ENCODE results near the gene MOK. TPM values are rescaled to one million over a fixed set of nuclear protein-coding genes. Genes with fewer than 3 reads are reported as not detected.

Gene MOK
- total RNA-seq, 1 donor, result 86.1 TPM

- DNase-seq (ENCODE audit: insufficient read length, low spot score, missing footprints), result no peak
- Histone ChIP-seq H4K20me1 (ENCODE audit: insufficient read depth, low read length) (peaks cover 5% of the 10 kb centered on the region), H3K27ac (ENCODE audit: low read depth, low read length) (no peak overlapping the region), H2AFZ (ENCODE audit: low read length) (no peak overlapping the region), H3K79me2 (ENCODE audit: insufficient read depth, low read length) (peaks cover 63% of the 10 kb centered on the region), H3K4me3 (ENCODE audit: insufficient read depth, low read length) (no peak overlapping the region), H3K36me3 (ENCODE audit: insufficient read depth, low read length) (peaks cover 25% of the 10 kb centered on the region), H3K9me3 (ENCODE audit: low read depth, low read length) (no peaks in the 10 kb centered on the region), H3K4me2 (ENCODE audit: insufficient read depth, low read length) (no peak overlapping the region), H3K27me3 (ENCODE audit: insufficient read depth, low read length) (no peaks in the 10 kb centered on the region), H3K4me1 (ENCODE audit: insufficient read depth, low read length) (peaks cover under 1% of the 10 kb centered on the region)
- TF ChIP-seq CTCF (IDR thresholded peaks at IDR 0.05; ENCODE audit: extremely low read depth, low read depth, low read length), result peak; percentile 49
These were observed 95.6 kb downstream of the MOK start for GRCh38 chr14:102209224-102209966.

- H4K20me1 ChIP-seq (ENCODE audit: insufficient read depth, low read length), result peaks cover 11% of the 10 kb centered on the region
- H3K27me3 ChIP-seq (ENCODE audit: insufficient read depth, low read length), result no peaks in the 10 kb centered on the region
- no peaks in the 10 kb centered on the region for H3K4me1 ChIP-seq (ENCODE audit: insufficient read depth, low read length)
- H3K4me2 ChIP-seq (ENCODE audit: insufficient read depth, low read length), result no peak overlapping the region
- no peaks in the 10 kb centered on the region for H3K9me3 ChIP-seq (ENCODE audit: low read depth, low read length)
- no peak overlapping the region for H3K4me3 ChIP-seq (ENCODE audit: insufficient read depth, low read length)
- no peak for TF ChIP-seq CTCF (IDR thresholded peaks at IDR 0.05; ENCODE audit: extremely low read depth, low read depth, low read length)
- H3K36me3 ChIP-seq (ENCODE audit: insufficient read depth, low read length), result peaks cover 31% of the 10 kb centered on the region
- no peak overlapping the region for H3K27ac ChIP-seq (ENCODE audit: low read depth, low read length)
- peaks cover 62% of the 10 kb centered on the region for H3K79me2 ChIP-seq (ENCODE audit: insufficient read depth, low read length)
- no peak for DNase-seq (ENCODE audit: insufficient read length, low spot score, missing footprints)
- H2AFZ ChIP-seq (ENCODE audit: low read length), result no peak overlapping the region
These were observed 96.2 kb downstream of the MOK start for GRCh38 chr14:102208741-102209140.

- Histone ChIP-seq H3K36me3 (ENCODE audit: insufficient read depth, low read length) (peaks cover 32% of the 10 kb centered on the region), H3K4me1 (ENCODE audit: insufficient read depth, low read length) (no peaks in the 10 kb centered on the region), H3K27me3 (ENCODE audit: insufficient read depth, low read length) (no peaks in the 10 kb centered on the region), H3K9me3 (ENCODE audit: low read depth, low read length) (no peaks in the 10 kb centered on the region), H2AFZ (ENCODE audit: low read length) (no peak overlapping the region), H3K79me2 (ENCODE audit: insufficient read depth, low read length) (peaks cover 62% of the 10 kb centered on the region), H4K20me1 (ENCODE audit: insufficient read depth, low read length) (peaks cover 15% of the 10 kb centered on the region), H3K27ac (ENCODE audit: low read depth, low read length) (no peak overlapping the region), H3K4me2 (ENCODE audit: insufficient read depth, low read length) (no peak overlapping the region), H3K4me3 (ENCODE audit: insufficient read depth, low read length) (no peak overlapping the region)
- no peak for TF ChIP-seq CTCF (IDR thresholded peaks at IDR 0.05; ENCODE audit: extremely low read depth, low read depth, low read length)
- no peak for DNase-seq (ENCODE audit: insufficient read length, low spot score, missing footprints)
These were observed 97.1 kb downstream of the MOK start for GRCh38 chr14:102207831-102208365.

GRCh38 chr14:102206918-102207317 is 98.0 kb downstream of the MOK start:
- H3K4me2 ChIP-seq (ENCODE audit: insufficient read depth, low read length), result no peak overlapping the region
- H3K27me3 ChIP-seq (ENCODE audit: insufficient read depth, low read length), result no peaks in the 10 kb centered on the region
- no peak overlapping the region for H3K4me3 ChIP-seq (ENCODE audit: insufficient read depth, low read length)
- peaks cover 32% of the 10 kb centered on the region for H3K36me3 ChIP-seq (ENCODE audit: insufficient read depth, low read length)
- no peak overlapping the region for H3K27ac ChIP-seq (ENCODE audit: low read depth, low read length)
- no peak overlapping the region for H2AFZ ChIP-seq (ENCODE audit: low read length)
- DNase-seq (ENCODE audit: insufficient read length, low spot score, missing footprints), result no peak
- H3K9me3 ChIP-seq (ENCODE audit: low read depth, low read length), result no peaks in the 10 kb centered on the region
- H3K79me2 ChIP-seq (ENCODE audit: insufficient read depth, low read length), result peaks cover 63% of the 10 kb centered on the region
- TF ChIP-seq CTCF (IDR thresholded peaks at IDR 0.05; ENCODE audit: extremely low read depth, low read depth, low read length), result no peak
- H4K20me1 ChIP-seq (ENCODE audit: insufficient read depth, low read length), result peaks cover 15% of the 10 kb centered on the region
- H3K4me1 ChIP-seq (ENCODE audit: insufficient read depth, low read length), result no peaks in the 10 kb centered on the region

Measured in osteoblast (primary cell).